Keratinocyte (primary cell): Measurements from ENCODE around the gene HNF4A. TPM values are rescaled to one million over a fixed set of nuclear protein-coding genes. Genes with fewer than 3 reads are reported as not detected.

ENCODE experiments used
- DNase-seq: peaks from one replicate; pipeline ENCODE4 v3.0.0-alpha.2; 2011; ENCODE audit warnings: low read depth, missing footprints, low spot score
- FAIRE-seq: peaks from 2 replicates; lab custom pipeline; 2011; peaks lifted over from hg19 to GRCh38; lab: Jason Lieb, UNC
- H2AFZ ChIP-seq: 2 replicates; pipeline ENCODE4 v1.6.0; 2012; ENCODE audit warnings: low read length, control low read depth, inconsistent platforms; ENCODE audit not compliant: control insufficient read depth
- H3K27ac ChIP-seq: 2 replicates; pipeline ENCODE4 v1.5.1; 2011; ENCODE audit warnings: low read length; ENCODE audit not compliant: control insufficient read depth, insufficient read depth
- H3K27me3 ChIP-seq: 3 replicates; pipeline ENCODE4 v1.6.0; 2011; ENCODE audit warnings: low read length; ENCODE audit not compliant: control insufficient read depth, insufficient read depth; ENCODE audit errors: extremely low read depth
- H3K36me3 ChIP-seq, 2 experiments: 2 replicates in 1 of 2; 3 replicates in 1 of 2; pipeline ENCODE4 v1.5.1; 2011; ENCODE audit warnings: low read length in 2 of 2, mild to moderate bottlenecking in 1 of 2; ENCODE audit not compliant: control insufficient read depth in 2 of 2, insufficient read depth in 2 of 2; ENCODE audit errors: extremely low read depth in 1 of 2
- H3K4me1 ChIP-seq: 3 replicates; pipeline ENCODE4 v1.5.1; 2011; ENCODE audit warnings: low read length; ENCODE audit not compliant: control insufficient read depth, insufficient read depth; ENCODE audit errors: extremely low read depth
- H3K4me2 ChIP-seq: 3 replicates; pipeline ENCODE4 v1.6.0; 2011; ENCODE audit warnings: low read depth, low read length; ENCODE audit not compliant: control insufficient read depth, insufficient read depth; ENCODE audit errors: extremely low read depth
- H3K4me3 ChIP-seq, 3 experiments: fragments of 200-600 bp in 1 of 3; sonication (generic) in 1 of 3; 2 replicates in 2 of 3; 3 replicates in 1 of 3; pipeline ENCODE4 v1.5.1; 2011 to 2016; ENCODE audit warnings: low read length in 3 of 3, mild to moderate bottlenecking in 3 of 3, control low read depth in 2 of 3, inconsistent platforms in 1 of 3, low read depth in 1 of 3, mixed read lengths in 1 of 3, mixed run types in 1 of 3, moderate library complexity in 1 of 3; ENCODE audit not compliant: control insufficient read depth in 2 of 3, insufficient read depth in 2 of 3; ENCODE audit errors: extremely low read depth in 1 of 3
- H3K79me2 ChIP-seq: 2 replicates; pipeline ENCODE4 v1.6.0; 2012; ENCODE audit warnings: low read length; ENCODE audit not compliant: control insufficient read depth, insufficient read depth
- H3K9ac ChIP-seq: 3 replicates; pipeline ENCODE4 v1.6.0; 2011; ENCODE audit warnings: low read length; ENCODE audit not compliant: control insufficient read depth, insufficient read depth; ENCODE audit errors: extremely low read depth
- H3K9me1 ChIP-seq: 3 replicates; pipeline ENCODE4 v1.6.0; 2011; ENCODE audit warnings: low read length; ENCODE audit not compliant: control insufficient read depth, insufficient read depth; ENCODE audit errors: extremely low read depth
- H3K9me3 ChIP-seq: 2 replicates; pipeline ENCODE4 v1.5.1; 2012; ENCODE audit warnings: low read depth, low read length; ENCODE audit not compliant: control insufficient read depth
- H4K20me1 ChIP-seq: 3 replicates; pipeline ENCODE4 v1.6.0; 2011; ENCODE audit warnings: low read length; ENCODE audit not compliant: control insufficient read depth, insufficient read depth; ENCODE audit errors: extremely low read depth
- CTCF ChIP-seq, 3 experiments: IDR thresholded peaks in 1 of 3; conservative IDR thresholded peaks in 1 of 3; optimal IDR thresholded peaks in 1 of 3; 2 replicates in 2 of 3; 3 replicates in 1 of 3; pipeline versions ENCODE3 to v1.5.1; 2011; ENCODE audit warnings: low read length in 3 of 3, mild to moderate bottlenecking in 3 of 3, moderate library complexity in 2 of 3, control low read depth in 1 of 3, inconsistent platforms in 1 of 3; ENCODE audit not compliant: insufficient read depth in 2 of 3; ENCODE audit errors: extremely low read depth in 1 of 3
- EZH2 ChIP-seq: IDR thresholded peaks from one replicate; pipeline ENCODE4 v1.6.1; 2012; ENCODE audit warnings: inconsistent platforms, mild to moderate bottlenecking, low read length, moderate library complexity
- dilution Hi-C: fragments of 300-500 bp; cut with MboI; formaldehyde crosslinking; loops from one replicate; pipeline ENCODE4 v1.7.0; 2020; ENCODE audit warnings: low sequenced_read_pairs; ENCODE audit not compliant: extremely low pct_ligation_motif_present
- polyA plus RNA-seq, 5 experiments: library from polyadenylated mRNA; depleted of rRNA in 3 of 5; stranded (reverse) in 3 of 5; stranded (forward) in 1 of 5; unstranded in 1 of 5; fragments of >200 nt; gene quantifications; 1 replicate in 1 of 5; 2 replicates in 3 of 5; 3 replicates in 1 of 5; pipeline versions ENCODE4 v1.2.1 to v1.2.3, GENCODE V29; 2011 to 2012; ENCODE audit warnings: missing spikeins in 2 of 5, low read depth in 1 of 5, low replicate concordance in 1 of 5

The HNF4A gene
- polyA plus RNA-seq, 1 donor (not counting 4 experiments of a cell fraction or from before 2014, with no cell fraction given), result not detected

DNA sequence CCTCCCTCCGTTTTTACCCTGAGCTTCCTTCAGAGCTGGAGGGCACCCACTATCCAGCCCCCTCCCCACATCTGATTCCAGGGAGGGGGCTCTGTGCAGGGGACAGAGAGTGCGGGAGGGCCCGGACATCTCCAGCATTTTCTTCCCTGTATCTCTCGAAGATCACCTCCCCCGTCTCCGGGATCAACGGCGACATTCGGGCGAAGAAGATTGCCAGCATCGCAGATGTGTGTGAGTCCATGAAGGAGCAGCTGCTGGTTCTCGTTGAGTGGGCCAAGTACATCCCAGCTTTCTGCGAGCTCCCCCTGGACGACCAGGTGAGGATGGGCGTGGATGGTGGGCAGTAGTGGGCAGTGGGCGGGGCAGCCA is 58.8 kb downstream of the HNF4A start:
- dilution Hi-C loops, result no loop called here
- Histone ChIP-seq H3K27ac (no peak overlapping the region), H3K27me3 (no peaks in the 10 kb centered on the region), H3K9ac (no peak overlapping the region), H3K36me3 (no peaks in the 10 kb centered on the region), H3K4me2 (no peak overlapping the region), H2AFZ (no peak overlapping the region), H3K4me1 (peaks cover 3% of the 10 kb centered on the region), H4K20me1 (no peaks in the 10 kb centered on the region), H3K4me3 (no peak overlapping the region), H3K9me1 (no peaks in the 10 kb centered on the region), H3K79me2 (no peaks in the 10 kb centered on the region), H3K9me3 (no peaks in the 10 kb centered on the region)
- TF ChIP-seq EZH2, result no peak
- TF ChIP-seq CTCF (optimal IDR thresholded peaks at IDR 0.05 in 1 of 3, IDR thresholded peaks at IDR 0.05 in 1 of 3, conservative IDR thresholded peaks at IDR 0.05 in 1 of 3; ENCODE audit: extremely low read depth in 1 of 3, insufficient read depth in 2 of 3, low read length in 3 of 3), result no peak
- FAIRE-seq (no peak), DNase-seq (no peak)

GRCh38 chr20:44414808-44415207 is 59.3 kb downstream of the HNF4A start:
- FAIRE-seq, result no peak
- no peaks in the 10 kb centered on the region for H3K9me1 ChIP-seq
- no peaks in the 10 kb centered on the region for H3K36me3 ChIP-seq
- H3K9me3 ChIP-seq, result no peaks in the 10 kb centered on the region
- dilution Hi-C loops, result no loop called here
- no peaks in the 10 kb centered on the region for H3K79me2 ChIP-seq
- H2AFZ ChIP-seq, result no peak overlapping the region
- H3K4me1 ChIP-seq, result no peaks in the 10 kb centered on the region
- H3K27ac ChIP-seq, result no peak overlapping the region
- no peak overlapping the region for H3K4me2 ChIP-seq
- no peaks in the 10 kb centered on the region for H3K27me3 ChIP-seq
- DNase-seq, result no peak
- H4K20me1 ChIP-seq, result no peaks in the 10 kb centered on the region
- H3K9ac ChIP-seq, result no peak overlapping the region
- H3K4me3 ChIP-seq, result no peak overlapping the region
- TF ChIP-seq EZH2, result no peak
